ENCODE results near the gene DNAL4.
"Not testable (repeated sequence)": the region's sequence is repeated elsewhere in the genome, so short reads cannot be mapped to it uniquely, and the experiment has no call there.

The DNAL4 gene

DNA sequence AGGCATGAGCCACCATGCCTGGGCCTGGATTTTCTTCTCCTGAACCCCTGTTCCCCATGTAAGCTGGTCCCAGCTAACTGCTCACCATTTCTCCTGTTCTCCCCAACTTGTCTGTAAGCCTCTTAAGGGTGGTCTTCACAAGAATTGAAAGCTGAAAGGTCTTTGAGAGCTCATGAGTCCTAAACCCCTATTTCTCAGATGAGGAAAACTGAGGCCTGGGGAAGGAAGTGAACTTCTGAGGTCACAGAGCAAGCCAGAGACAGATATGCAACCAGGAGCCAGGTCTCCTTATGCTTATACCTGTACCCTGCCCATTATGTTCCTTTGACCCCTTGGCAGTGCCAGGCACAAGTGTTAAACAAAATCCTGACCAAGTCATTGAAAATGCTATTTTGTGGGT lies 33.6 kb upstream of the DNAL4 start:
- DNase-seq = no peak
- ATAC-seq = no peak

DNA sequence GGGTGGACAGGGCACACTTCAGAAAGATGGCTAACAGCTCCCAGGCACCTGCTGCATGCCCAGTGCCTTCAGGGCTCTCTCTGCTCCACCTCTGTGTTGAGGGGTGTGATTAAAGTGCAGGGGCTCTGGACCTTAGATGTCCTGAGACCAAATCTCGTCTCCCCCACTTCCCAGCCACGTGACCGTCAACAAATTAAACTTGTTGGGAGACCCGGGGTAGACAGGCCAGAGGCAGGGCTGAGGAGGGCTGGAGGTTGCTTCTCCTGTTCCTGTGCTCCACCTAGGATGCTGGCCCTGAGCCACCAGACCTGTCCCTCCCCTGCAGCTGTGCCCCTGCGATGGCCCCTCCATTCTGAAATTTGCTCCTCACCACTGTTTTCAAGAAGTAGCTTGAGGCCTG lies 32.9 kb upstream of the DNAL4 start:
- no peak for DNase-seq
- no peak for ATAC-seq

DNA sequence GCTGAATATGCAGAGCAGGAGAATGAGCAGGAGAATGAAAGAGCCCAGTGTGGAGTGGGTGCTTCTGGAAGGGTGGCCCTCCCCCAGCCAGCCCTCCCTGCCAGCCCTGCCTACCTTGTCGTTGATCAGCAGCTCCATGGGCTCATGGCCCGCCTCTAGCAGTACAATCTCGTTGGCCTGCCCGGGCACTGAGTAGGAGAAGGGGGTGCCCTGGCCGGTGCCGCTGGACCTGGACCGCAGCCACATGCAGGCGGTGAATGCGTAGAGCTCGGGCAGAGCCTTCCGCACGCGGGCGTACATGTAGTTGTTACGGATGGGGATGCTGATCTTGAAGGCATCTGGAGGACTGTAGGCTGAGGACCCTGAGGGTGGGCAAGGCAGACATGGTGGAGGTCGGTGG lies 32.4 kb upstream of the DNAL4 start:
- ATAC-seq (no peak), DNase-seq (no peak)

DNA sequence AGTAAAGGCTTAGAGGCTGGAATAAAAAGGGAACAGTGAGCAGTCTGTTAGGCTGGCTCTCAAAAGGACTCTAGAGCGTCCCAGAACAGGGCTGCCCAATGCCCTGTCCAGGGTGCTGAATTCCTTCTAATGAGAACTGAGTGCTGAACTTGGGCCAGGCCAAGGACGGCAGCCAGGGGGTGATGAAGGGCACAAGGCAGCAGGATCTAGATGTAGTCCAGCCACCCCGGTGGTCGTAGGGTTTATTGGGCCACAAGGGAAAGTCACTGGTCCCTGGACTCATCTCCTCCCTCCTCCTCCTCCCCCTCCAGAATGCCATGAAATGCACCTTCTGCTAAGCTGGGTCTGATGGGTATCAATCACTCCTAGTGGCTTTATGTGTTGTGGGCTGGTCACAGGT lies 30.6 kb upstream of the DNAL4 start:
- ATAC-seq = peak; percentile 48
- peak; percentile 58 for DNase-seq

DNA sequence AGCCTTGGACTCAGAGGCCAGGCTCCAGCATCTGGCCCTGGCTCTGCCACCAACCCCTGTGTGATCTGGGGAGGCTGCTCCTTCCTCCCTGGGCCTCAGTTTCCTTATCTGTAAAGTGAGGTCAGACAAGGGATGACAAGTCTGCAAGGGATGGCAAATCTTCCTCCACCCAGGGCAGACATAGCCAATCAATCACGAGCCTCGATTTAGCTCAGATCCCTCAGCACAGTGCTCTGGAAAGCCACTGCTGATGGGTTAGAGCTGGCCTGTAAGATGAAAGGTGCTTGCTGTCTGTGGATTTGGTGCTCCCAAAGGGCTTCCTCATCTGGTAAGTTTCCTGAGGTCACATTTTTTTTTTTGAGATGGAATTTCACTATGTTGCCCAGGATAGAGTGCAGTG lies 29.7 kb upstream of the DNAL4 start:
- ATAC-seq (no peak), DNase-seq (no peak)

DNA sequence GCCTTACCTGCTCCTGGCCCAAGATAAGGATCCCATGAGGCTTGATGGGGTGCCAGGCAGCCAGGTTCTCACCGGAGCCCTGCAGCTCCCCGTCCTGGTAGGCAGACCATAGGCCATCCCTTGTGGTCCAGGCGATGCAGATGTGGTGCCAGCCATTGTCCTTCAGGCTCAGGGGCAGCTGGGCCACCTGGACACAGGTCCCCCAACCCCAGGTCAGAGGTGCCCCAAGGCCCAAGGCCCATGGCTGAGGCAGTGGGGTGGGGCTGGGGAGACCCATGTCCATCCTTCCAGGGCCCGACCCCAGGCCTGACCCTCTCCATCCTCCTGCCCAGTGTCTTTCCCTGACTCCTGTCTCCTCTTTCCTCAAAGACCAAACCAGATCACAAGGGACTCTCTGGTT lies 29.1 kb upstream of the DNAL4 start:
- ATAC-seq = no peak
- no peak for DNase-seq

DNA sequence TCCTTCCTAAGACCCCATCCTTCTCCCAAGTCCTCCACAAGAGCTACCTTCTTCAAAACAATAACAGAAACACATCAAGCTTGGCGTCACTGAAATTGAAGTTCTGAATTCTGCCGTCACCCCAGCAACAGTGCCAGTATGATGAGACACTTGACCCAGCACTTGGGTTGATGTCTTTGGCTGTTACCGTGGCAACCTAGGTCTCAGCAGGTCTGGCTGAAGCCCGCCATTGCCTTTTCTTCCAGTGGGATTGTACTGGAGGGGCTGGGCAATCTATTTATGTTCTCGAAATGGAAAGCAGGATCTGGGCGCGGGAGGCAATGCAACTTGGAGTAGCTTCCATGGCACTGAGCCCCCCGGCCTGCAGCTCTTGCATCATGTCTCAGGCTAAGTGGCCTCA lies 26.1 kb upstream of the DNAL4 start:
- DNase-seq = no peak
- ATAC-seq = no peak

DNA sequence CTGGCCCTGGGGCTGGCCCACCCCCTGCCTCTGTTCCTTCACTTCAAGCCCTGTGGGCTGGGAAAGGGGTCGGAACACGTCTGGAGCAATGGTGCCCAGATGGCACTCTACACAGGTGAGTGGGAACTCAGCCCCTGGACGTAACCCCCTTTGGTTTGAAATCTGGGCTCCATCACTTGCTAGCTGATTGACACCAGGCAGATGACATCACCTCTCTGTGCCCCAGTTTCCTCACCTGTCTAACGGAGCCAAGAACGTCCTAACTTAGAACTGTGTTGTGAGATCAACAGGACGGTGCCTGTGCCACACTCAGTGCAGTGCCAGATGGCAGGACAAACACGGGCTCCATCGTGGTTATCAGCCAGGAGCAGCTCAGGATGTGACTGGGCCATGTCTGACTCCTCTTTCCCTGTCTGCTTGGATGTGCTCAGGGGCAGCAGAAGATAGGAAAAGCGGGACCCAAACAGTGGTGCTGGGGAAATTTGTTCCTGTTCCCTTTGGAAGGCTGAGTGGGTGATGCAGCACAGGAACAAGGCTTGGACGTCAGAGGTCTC lies 25.5 kb upstream of the DNAL4 start:
- ATAC-seq (no peak), DNase-seq (no peak)

DNA sequence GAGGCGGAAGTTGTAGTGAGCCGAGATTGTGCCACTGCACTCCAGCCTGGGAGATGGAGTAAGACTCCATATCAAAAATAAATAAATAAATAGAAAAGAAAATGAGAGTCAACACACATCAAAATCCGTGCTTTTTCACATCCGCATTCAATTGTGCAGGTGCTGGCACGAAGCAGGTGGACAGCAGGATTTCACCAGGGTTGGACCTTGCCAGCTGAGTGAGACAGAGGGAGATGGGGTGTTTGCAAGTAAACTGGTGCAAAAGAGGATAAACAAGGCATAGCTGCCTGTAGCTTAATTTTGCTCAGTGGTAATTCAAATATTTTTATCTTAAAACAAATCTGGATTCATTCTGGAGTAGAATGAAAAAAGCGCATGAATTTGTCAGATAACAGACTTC lies 23.3 kb upstream of the DNAL4 start:
- no peak for DNase-seq
- ATAC-seq = no peak

DNA sequence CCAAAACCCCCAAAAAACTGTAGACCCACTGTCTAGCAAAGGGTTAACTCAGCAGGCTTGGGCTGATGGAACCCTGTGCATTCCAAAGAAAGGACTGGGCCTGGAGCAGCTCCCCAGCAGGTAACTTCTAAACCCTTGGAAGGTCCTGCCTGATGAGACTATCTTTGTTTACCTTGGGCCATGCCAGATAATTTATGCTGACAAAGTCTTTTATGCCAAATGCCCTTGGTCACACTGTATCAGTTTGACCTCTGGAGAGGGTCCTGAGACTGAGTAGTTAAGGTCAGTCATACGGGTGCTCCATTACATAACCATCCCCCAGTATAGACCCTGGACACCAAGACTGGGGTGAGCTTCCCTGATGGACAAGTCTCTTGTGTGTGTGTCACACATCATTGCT lies 21.9 kb upstream of the DNAL4 start:
- ATAC-seq (no peak), DNase-seq (no peak)

DNA sequence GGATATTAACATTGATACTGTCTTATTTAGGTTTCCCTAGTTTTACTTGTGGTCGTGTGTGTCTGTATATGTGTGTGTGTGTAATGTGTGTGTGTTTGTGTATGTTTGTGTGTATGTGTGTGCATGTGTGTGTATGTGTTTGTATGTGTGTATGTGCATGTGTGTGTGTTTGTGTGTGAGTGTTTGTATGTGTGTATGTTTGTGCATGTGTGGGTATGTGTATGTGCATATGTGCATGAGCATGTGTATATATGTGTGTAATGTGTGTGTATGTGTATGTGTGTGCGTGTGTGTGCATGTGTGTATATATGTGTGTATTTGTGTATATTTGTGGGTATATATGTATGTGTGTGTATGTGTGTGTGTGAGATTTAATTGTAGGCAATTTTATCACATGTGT lies 17.3 kb upstream of the DNAL4 start:
- DNase-seq (no peak), ATAC-seq (no peak)

DNA sequence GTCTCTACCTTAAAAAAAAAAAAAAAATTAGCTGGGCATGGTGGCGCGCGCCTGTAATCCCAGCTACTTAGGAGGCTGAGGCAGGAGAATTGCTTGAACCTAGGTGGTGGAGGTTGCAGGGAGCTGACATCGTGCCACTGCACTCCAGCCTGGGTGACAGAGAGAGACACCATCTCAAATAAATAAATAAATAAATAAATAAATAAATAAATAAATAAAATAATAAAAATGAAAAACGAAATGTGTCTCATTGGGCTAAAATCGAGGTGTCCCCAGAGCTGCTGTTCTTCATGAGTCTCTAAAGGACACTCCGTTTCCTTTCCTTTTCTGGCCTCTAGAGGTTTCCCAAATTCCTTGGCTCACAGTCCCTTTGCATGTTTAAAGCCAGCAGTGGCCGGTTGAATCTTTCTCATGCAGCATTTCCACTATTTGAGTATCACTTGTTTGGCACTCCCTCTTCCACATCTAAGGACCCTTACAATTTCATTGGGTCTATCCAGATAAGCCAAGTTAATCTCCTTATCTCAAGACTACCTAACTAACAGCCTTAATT lies 11.2 kb upstream of the DNAL4 start:
- not testable (repeated sequence) for ATAC-seq, DNase-seq

DNA sequence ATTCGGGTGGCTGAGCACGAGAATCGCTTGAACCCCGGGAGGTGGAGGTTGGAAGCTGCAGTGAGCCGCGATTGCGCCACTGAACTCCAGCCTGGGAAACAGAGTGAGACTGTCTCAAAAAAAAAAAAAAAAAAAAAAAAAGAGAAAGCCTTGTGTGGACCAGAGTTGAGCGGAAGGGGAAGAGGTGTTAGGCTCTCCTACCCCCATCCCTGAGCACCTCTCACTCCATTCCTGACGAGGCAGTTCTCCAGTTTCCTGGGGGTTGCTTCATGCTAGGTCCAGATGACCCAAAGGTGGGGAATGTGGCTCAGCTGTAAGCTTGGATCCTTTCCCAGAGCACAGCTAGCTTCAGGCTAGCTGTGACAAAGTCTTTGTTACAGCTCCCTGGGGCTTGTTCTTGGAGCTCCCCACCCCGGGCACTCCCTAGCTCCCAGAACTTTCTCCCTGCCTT lies 8.8 kb upstream of the DNAL4 start:
- ATAC-seq = no peak
- no peak for DNase-seq

DNA sequence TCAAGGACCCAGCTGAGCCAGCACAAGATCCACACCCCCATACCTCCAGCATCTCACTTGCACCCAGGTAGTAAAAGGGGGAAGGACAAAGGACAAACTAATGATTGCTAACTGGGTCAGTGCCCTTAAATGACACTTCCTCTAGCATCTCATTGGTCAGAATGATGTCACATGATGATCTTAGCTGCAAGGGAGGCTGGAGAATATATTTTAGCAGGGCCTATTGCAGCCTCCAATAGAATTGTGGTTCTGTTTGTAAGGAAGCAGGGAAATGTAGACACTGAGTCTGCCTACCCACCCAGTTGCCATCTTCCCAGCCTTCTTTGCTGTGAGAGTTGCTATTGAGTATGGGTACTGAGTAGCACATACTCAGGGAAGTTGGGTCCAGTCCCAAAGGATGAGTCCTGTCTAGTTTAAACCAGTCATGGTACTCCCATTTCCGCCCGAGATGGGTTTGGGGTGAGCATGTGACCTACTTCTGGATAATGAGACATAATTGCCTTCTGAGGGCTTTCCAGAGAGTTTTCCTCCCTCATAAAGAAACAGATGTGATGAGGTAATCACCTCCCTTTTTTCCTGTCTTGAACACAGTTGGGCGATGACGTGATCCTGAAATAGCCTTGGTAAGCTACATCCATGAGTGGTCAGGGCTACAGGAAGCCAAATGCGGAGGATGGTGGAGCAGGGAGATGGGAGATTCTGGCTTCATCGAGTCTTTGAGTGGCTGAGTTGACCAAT lies 5.5 kb upstream of the DNAL4 start:
- DNase-seq (no peak), ATAC-seq (no peak)

DNA sequence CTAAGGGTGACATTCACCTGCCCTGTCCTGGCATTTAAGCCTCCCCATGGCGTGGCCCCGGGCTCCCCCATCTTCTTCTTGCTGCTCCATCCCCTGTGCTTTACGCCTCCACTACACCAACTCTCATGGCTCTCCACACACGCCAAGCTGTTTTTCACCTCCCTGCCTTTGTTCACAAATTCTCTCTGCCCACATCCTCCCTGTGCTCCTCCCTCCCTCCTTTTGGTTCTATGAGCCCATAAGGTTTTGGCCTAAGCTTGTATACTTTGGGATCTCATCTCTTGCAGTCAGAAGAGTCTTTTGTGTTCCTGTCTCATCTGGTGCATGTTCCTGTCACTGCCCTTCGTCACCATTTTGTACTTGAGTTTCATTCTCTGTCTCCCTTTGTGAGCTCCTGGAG lies 4.6 kb upstream of the DNAL4 start:
- ATAC-seq = no peak

DNA sequence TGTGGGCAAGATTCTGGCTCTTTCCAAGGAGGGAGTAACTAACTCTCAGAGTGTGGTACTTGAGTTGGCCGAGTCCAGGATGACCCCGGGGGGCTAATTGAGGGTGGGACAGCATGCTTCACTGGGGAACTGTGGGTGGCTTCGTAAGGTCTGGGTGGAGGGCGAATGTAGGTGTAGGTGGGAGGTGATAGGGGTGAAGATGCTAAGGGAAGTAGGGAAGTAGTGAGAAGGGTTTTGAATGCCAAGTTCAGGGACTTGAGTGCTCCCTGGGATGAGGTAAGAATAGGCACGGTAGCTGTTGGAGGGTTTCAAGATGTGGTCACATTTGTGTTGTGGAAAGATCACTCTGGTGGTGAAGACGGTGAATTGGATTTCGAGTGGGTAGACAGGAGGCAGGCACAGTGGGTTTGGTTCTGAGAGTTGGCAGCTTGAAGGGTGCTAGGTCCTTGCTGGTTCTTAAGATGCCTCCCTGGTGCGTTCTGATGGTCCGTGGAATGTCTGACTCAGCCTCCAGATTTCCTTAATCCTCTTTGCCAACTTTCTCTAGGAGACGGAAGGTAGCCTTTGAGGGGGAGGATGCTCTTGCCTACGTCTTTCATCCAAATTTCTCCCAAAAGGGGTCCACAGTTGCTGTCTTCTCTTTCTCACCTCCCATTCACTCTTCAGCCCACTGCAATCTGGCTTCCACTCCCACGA lies 2.5 kb upstream of the DNAL4 start:
- DNase-seq = no peak
- ATAC-seq = no peak

More for the DNA sequence above, 4.6 kb upstream of the DNAL4 start:
- no peak for DNase-seq

DNA sequence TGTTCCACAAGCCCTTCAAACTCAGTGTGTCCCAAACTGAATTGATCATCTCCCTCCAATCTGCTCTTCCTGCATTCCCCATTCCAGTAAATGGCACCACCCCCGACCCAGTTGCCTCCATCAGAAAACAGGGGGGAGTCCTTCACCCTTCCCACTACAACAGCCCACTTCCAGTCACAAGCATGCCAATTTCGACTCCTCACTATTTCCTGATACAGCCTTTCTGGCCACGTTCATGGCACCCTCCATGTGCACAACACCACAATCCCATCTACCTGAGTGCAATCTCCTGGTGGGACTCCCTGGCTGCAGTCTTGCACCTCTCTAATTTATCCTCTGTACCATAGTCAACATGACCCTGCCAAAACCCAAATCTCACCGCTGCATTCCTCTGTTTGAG lies 1.6 kb upstream of the DNAL4 start:
- DNase-seq (no peak), ATAC-seq (no peak)

DNA sequence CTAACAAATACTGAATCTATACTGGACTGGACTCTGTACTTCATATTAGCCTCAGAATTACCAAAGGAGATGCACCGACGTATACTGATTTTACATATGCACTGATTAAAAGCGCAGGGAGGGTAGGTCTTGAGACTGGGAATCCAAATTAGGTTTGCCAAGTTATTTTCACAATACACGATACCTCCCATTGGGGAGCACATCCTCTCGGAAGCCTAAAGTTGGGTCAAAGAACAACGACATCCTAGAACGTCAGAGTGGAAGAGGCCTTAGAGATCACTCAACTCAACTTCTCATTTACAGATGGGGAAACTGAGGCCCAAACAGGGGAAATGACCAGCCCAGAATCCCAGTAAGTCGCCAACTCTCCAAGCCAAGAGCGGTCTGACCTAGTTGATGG lies 626 bp downstream of the DNAL4 start:
- ATAC-seq = no peak
- no peak for DNase-seq

DNA sequence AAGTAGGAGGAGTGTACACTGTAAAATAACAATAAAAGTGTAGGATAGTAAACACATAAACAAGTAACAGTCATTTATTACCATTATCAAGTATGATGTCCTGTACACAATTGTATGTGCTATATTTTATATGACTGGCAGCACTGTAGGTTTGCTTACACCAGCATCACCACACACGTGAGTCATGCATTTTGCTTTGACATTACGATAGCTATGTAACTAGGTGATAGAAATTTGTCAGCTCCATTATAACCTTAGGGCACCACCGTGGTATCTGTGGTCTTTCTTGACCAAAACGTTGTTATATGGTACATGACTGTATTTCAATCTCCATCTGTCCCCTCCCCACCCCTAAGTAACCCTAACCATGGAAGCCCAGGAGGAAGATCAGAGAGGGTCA lies 1.1 kb downstream of the DNAL4 start:
- DNase-seq = no peak
- peak; percentile 47 for ATAC-seq

DNA sequence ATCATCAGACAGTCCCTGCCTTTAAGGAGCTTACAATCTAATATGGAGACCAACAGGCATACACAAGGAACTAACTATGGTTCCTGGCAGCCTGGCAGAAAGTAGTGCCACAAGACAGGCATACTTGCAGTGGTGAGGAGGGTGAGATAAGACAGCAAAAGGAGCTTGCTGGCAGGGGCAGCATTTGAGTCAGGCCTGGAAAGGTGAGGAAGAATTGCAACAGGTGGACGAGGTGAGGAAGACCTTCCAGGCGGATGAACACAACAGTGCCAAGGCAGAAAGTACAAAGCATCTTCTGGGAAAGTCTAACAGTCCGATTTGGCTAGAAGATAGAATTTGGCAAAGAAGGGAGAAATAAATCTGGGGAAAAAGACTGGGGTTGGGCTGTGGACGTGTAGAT lies 4.3 kb downstream of the DNAL4 start:
- DNase-seq = no peak
- no peak for ATAC-seq

DNA sequence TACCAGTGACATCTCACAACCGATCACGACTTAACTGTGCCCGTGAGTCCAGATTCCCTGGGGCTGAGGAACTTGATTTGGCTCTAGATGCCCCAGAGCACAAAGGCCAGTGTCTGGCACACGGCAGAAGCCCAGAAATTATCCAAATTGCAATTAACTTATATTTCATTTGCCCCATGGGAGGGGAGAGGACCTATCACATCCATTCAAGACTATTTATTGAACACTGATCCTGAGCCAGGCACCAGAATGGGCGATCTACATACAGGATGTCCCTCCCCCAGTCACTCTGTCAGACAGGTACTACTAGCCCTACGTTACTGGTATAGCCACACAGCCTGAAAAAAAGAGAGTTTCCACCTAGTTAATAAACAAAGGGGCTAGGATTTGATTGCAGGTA lies 5.1 kb downstream of the DNAL4 start:
- ATAC-seq (no peak), DNase-seq (no peak)

DNA sequence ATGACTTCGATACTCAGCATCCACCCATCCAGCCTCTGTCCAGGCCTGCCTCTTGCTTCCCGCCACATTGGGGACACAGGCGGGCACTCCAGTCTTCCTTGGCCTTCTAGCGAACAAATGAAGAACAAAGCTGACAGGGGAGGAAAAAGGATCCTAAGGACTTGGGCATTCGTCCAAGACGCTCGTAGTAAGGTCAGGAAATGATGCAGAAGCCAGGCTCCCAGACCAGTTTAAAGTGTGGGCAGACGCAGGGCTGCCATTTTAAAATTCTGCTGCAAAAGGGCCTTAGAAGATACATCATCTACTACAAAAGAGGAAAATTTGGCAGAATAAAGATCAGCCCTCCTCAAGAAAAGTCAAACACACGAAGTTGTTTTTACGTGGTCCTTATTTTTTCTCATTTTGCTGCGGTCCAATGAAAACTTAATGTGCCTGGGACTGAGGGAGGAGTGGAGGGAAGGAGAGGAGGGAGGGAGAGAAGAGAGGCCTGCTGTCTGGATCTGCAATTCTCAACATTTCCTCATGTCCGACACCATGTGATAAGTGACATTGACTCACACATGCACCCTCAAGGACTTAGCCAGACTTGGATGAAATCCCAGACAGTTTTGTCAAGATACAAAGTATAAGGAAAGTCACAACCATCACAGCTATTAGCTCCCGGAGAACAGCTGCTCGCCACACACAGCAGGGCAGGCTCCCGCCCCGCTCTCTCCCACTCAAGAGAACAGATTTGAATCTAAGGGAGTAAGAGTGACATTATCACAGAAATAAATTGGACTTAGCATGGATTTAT lies 5.7 kb downstream of the DNAL4 start:
- ATAC-seq (no peak), DNase-seq (no peak)

DNA sequence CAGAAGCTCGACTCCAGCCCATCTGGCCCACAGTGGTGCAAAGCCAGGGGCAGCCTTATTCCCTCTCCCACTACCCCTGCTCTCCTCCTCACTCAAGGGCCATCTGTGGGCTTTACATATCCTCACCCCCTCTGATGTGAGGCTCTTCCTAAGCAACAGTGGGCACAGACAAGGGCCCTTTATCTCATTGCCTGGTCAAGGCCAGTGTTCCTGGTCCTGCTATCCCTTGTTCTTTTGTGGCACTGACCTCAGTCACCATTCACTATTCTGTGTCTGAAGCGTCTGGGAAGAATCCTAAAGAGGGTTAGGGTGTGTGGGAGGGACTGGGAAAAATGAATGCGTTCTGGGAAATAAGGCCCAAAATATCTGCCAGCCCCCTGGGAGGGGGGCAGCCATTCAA lies 7.3 kb downstream of the DNAL4 start:
- DNase-seq (no peak), ATAC-seq (no peak)

All from stimulated activated naive CD8-positive, alpha-beta T cell treated with anti-CD3 and anti-CD28 coated beads, Interleukin-15, Interleukin-2, amounts not matched to agents 100 U/mL and 50 U/mL, for 24 hours (primary cell).